ENCODE measurements around the gene EMX1. TPM values are rescaled to one million over a fixed set of nuclear protein-coding genes. Genes with fewer than 3 reads are reported as not detected.

Gene EMX1
- total RNA-seq, 1 experiment from 2014 or later: not detected

GRCh38 chr2:72965016-72965415, 47.7 kb downstream of the EMX1 start:
- CTCF ChIA-PET: no interaction called here
- Histone ChIP-seq H4K20me1 (ENCODE audit: insufficient read depth) (no peaks in the 10 kb centered on the region), H3F3A (ENCODE audit: insufficient read depth, low read depth) (no peaks in the 10 kb centered on the region), H3K27ac (no peak overlapping the region), H2AFZ (no peak overlapping the region), H3K9me2 (ENCODE audit: insufficient read depth) (no peaks in the 10 kb centered on the region), H3K4me2 (no peak overlapping the region), H3K4me3 (no peak overlapping the region), H3K79me2 (ENCODE audit: low read depth) (no peaks in the 10 kb centered on the region), H3K9me3 (ENCODE audit: insufficient read depth, low read depth) (no peaks in the 10 kb centered on the region), H3K4me1 (replicated peaks; ENCODE audit: insufficient read depth) (no peaks in the 10 kb centered on the region), H3K36me3 (ENCODE audit: low read depth) (no peaks in the 10 kb centered on the region), H3K27me3 (ENCODE audit: insufficient read depth, low read depth) (no peaks in the 10 kb centered on the region)
- POLR2A ChIA-PET (ENCODE audit: unreplicated experiment): no interaction called here
- TF ChIP-seq EZH2 (IDR thresholded peaks at IDR 0.05; ENCODE audit: low read depth) (no peak), CTCF (conservative IDR thresholded peaks at IDR 0.05) (no peak)
- DNase-seq: no peak
- intact Hi-C loops (cut with micrococcal nuclease; ENCODE audit: unreplicated experiment): no loop called here
- BruUV-seq (replicated peaks): no TSS peak

GRCh38 chr2:72965770-72966450, 48.6 kb downstream of the EMX1 start:
- CTCF ChIA-PET: no interaction called here
- H3K79me2 ChIP-seq (ENCODE audit: low read depth): no peaks in the 10 kb centered on the region

GRCh38 chr2:72968286-72968685, 51.0 kb downstream of the EMX1 start:
- Histone ChIP-seq H4K20me1 (ENCODE audit: insufficient read depth) (no peaks in the 10 kb centered on the region), H2AFZ (no peak overlapping the region), H3K9me3 (ENCODE audit: insufficient read depth, low read depth) (no peaks in the 10 kb centered on the region), H3K9me2 (ENCODE audit: insufficient read depth) (no peaks in the 10 kb centered on the region), H3K4me1 (replicated peaks; ENCODE audit: insufficient read depth) (no peaks in the 10 kb centered on the region), H3K27ac (no peak overlapping the region), H3K36me3 (ENCODE audit: low read depth) (no peaks in the 10 kb centered on the region), H3K79me2 (ENCODE audit: low read depth) (no peaks in the 10 kb centered on the region), H3F3A (ENCODE audit: insufficient read depth, low read depth) (no peaks in the 10 kb centered on the region), H3K4me2 (no peak overlapping the region), H3K27me3 (ENCODE audit: insufficient read depth, low read depth) (no peaks in the 10 kb centered on the region), H3K4me3 (no peak overlapping the region)
- DNase-seq: no peak
- ChIA-PET POLR2A (ENCODE audit: unreplicated experiment) (no interaction called here), CTCF (no interaction called here)
- intact Hi-C loops (cut with micrococcal nuclease; ENCODE audit: unreplicated experiment): no loop called here
- no TSS peak for BruUV-seq (replicated peaks)
- no peak for TF ChIP-seq EZH2 (IDR thresholded peaks at IDR 0.05; ENCODE audit: low read depth)
- no peak for TF ChIP-seq CTCF (conservative IDR thresholded peaks at IDR 0.05)

More at GRCh38 chr2:72965770-72966450, 48.6 kb downstream of the EMX1 start:
- Histone ChIP-seq H3K27ac (no peak overlapping the region), H3K4me1 (replicated peaks; ENCODE audit: insufficient read depth) (no peaks in the 10 kb centered on the region), H2AFZ (no peak overlapping the region), H3K4me2 (no peak overlapping the region), H3K27me3 (ENCODE audit: insufficient read depth, low read depth) (no peaks in the 10 kb centered on the region), H3K9me2 (ENCODE audit: insufficient read depth) (no peaks in the 10 kb centered on the region), H3F3A (ENCODE audit: insufficient read depth, low read depth) (no peaks in the 10 kb centered on the region), H3K4me3 (no peak overlapping the region), H4K20me1 (ENCODE audit: insufficient read depth) (no peaks in the 10 kb centered on the region), H3K9me3 (ENCODE audit: insufficient read depth, low read depth) (no peaks in the 10 kb centered on the region), H3K36me3 (ENCODE audit: low read depth) (no peaks in the 10 kb centered on the region)
- no peak for DNase-seq
- POLR2A ChIA-PET (ENCODE audit: unreplicated experiment): no interaction called here
- BruUV-seq (replicated peaks): no TSS peak
- no peak for TF ChIP-seq EZH2 (IDR thresholded peaks at IDR 0.05; ENCODE audit: low read depth)
- no peak for TF ChIP-seq CTCF (conservative IDR thresholded peaks at IDR 0.05)
- intact Hi-C loops (cut with micrococcal nuclease; ENCODE audit: unreplicated experiment): no loop called here
